ENCODE measurements around the gene CERS6. TPM values are rescaled to one million over a fixed set of nuclear protein-coding genes. Genes with fewer than 3 reads are reported as not detected.

The CERS6 gene
- total RNA-seq, 3 donors from 2014 or later: 36.4 to 46.4 (median 44.8) TPM

DNA sequence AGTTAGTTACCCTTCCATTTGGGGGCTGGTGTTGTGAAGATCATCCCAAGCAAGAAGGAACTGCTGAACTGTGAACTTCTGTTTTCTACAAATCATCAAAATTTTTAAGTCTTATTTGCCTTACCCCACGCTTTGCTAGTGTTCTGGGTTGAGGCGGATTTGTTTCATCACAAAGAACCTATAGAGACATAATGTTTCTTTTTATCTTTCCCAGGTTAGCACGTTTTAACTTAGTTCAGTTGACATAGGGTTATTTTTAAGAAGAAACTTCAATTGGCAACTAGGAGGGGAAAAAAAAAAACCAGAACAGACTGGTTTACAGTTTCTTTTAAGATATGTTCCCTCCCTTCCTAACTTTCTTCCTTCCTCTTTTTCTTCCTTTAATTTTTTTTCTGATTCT is 31.1 kb upstream of the CERS6 start:
- Histone ChIP-seq H3K27ac (no peak overlapping the region), H3K9me3 (no peaks in the 10 kb centered on the region), H3K4me1 (no peaks in the 10 kb centered on the region), H3K36me3 (no peaks in the 10 kb centered on the region), H3K4me3 (no peak overlapping the region), H3K27me3 (no peaks in the 10 kb centered on the region)
- intact Hi-C loops (cut with DNase I; ENCODE audit: low total_unique reads): no loop called here
- DNase-seq (ENCODE audit: low spot score in 2 of 2): no peak
- TF ChIP-seq POLR2A (IDR thresholded peaks at IDR 0.05) (no peak), POLR2AphosphoS5 (IDR thresholded peaks at IDR 0.05) (no peak)
- TF ChIP-seq, protein P1, sequence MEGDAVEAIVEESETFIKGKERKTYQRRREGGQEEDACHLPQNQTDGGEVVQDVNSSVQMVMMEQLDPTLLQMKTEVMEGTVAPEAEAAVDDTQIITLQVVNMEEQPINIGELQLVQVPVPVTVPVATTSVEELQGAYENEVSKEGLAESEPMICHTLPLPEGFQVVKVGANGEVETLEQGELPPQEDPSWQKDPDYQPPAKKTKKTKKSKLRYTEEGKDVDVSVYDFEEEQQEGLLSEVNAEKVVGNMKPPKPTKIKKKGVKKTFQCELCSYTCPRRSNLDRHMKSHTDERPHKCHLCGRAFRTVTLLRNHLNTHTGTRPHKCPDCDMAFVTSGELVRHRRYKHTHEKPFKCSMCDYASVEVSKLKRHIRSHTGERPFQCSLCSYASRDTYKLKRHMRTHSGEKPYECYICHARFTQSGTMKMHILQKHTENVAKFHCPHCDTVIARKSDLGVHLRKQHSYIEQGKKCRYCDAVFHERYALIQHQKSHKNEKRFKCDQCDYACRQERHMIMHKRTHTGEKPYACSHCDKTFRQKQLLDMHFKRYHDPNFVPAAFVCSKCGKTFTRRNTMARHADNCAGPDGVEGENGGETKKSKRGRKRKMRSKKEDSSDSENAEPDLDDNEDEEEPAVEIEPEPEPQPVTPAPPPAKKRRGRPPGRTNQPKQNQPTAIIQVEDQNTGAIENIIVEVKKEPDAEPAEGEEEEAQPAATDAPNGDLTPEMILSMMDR (IDR thresholded peaks at IDR 0.05): no peak

DNA sequence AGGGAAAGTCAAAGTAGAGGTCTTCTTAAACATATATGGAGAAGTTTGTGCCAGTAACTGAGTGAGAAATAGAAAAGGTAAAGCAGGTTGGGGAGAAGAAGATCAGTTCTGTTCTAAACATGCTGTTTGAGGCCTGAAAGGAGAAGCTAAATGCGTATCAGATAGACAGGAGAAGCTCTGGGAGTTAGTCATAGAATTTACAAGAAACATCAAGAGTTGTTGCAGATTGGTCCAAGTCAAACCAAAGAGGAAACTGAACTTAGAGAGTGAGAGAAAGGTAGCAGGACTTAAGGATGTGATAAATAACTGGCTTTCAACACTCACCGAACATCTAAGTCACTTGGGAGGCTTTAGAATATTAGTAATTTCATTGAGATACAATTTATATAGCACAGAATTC is 29.2 kb upstream of the CERS6 start:
- Histone ChIP-seq H3K9me3 (no peaks in the 10 kb centered on the region), H3K27me3 (no peaks in the 10 kb centered on the region), H3K36me3 (no peaks in the 10 kb centered on the region), H3K27ac (no peak overlapping the region), H3K4me3 (no peak overlapping the region), H3K4me1 (no peaks in the 10 kb centered on the region)
- TF ChIP-seq, protein P1 (IDR thresholded peaks at IDR 0.05): no peak
- TF ChIP-seq POLR2AphosphoS5 (IDR thresholded peaks at IDR 0.05) (no peak), POLR2A (IDR thresholded peaks at IDR 0.05) (no peak)
- DNase-seq (ENCODE audit: low spot score in 2 of 2): no peak
- intact Hi-C loops (cut with DNase I; ENCODE audit: low total_unique reads): no loop called here

- H3K36me3 ChIP-seq: no peaks in the 10 kb centered on the region
- intact Hi-C loops (cut with DNase I; ENCODE audit: low total_unique reads): no loop called here
- H3K27ac ChIP-seq: no peak overlapping the region
- no peaks in the 10 kb centered on the region for H3K9me3 ChIP-seq
- H3K4me3 ChIP-seq: no peak overlapping the region
- H3K27me3 ChIP-seq: no peaks in the 10 kb centered on the region
- no peaks in the 10 kb centered on the region for H3K4me1 ChIP-seq
- DNase-seq (ENCODE audit: low spot score in 2 of 2): no peak
- TF ChIP-seq POLR2AphosphoS5 (IDR thresholded peaks at IDR 0.05) (no peak), POLR2A (IDR thresholded peaks at IDR 0.05) (no peak)
- TF ChIP-seq, protein P1 (IDR thresholded peaks at IDR 0.05): no peak
Observed at GRCh38 chr2:168427451-168427850, 28.6 kb upstream of the CERS6 start.

- H3K36me3 ChIP-seq: no peaks in the 10 kb centered on the region
- H3K27ac ChIP-seq: no peak overlapping the region
- no peaks in the 10 kb centered on the region for H3K4me1 ChIP-seq
- no peak for DNase-seq (ENCODE audit: low spot score in 2 of 2)
- intact Hi-C loops (cut with DNase I; ENCODE audit: low total_unique reads): no loop called here
- H3K9me3 ChIP-seq: no peaks in the 10 kb centered on the region
- H3K4me3 ChIP-seq: no peak overlapping the region
- H3K27me3 ChIP-seq: no peaks in the 10 kb centered on the region
- TF ChIP-seq POLR2A (IDR thresholded peaks at IDR 0.05): no peak
- TF ChIP-seq, protein P1 (IDR thresholded peaks at IDR 0.05): no peak
- no peak for TF ChIP-seq POLR2AphosphoS5 (IDR thresholded peaks at IDR 0.05)
Observed at GRCh38 chr2:168428431-168428830, 27.6 kb upstream of the CERS6 start.

DNA sequence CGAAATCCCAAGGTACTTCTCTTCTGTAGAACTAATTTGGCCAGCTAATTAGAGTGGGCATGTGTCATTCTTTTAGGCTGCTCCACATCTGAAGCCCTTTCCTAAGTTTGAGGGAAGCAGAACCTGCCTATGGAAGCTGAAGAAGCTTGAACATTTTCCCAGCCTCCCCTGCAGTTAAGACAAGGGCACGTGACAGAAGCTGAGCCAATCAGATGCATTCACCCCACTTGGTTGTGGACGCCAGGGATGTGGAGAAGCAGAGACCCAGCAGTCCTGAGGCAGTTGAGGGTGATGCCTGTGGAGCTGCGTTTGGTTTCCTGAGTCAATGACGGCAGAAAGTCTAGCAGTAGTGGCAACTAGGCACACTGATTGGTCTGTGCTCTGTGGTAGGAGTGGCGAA is 26.1 kb upstream of the CERS6 start:
- Histone ChIP-seq H3K27ac (no peak overlapping the region), H3K36me3 (no peaks in the 10 kb centered on the region), H3K27me3 (no peaks in the 10 kb centered on the region), H3K4me3 (no peak overlapping the region), H3K9me3 (no peaks in the 10 kb centered on the region), H3K4me1 (no peaks in the 10 kb centered on the region)
- DNase-seq (ENCODE audit: low spot score in 2 of 2): no peak
- intact Hi-C loops (cut with DNase I; ENCODE audit: low total_unique reads): no loop called here
- no peak for TF ChIP-seq POLR2A (IDR thresholded peaks at IDR 0.05)
- TF ChIP-seq, protein P1 (IDR thresholded peaks at IDR 0.05): no peak
- TF ChIP-seq POLR2AphosphoS5 (IDR thresholded peaks at IDR 0.05): no peak

Data from breast epithelium (tissue), 4 donors.